NB4 (cell line): ENCODE measurements around the gene KCNG2.
A peak's percentile ranks its signal among the peaks of the same experiment; 100 is the strongest.

Experiments used
- DNase-seq: peaks from one replicate; pipeline ENCODE4 v3.0.0; 2010; ENCODE audit warnings: low read depth
- H3K4me3 ChIP-seq: one replicate; pipeline ENCODE4 v1.5.1; 2011; ENCODE audit warnings: mild to moderate bottlenecking, low read depth, low read length, moderate library complexity
- MYC ChIP-seq: IDR thresholded peaks from 2 replicates; pipeline ENCODE4 v1.6.1; 2011; ENCODE audit warnings: low read depth, low read length
- POLR2A ChIP-seq: IDR thresholded peaks from 2 replicates; pipeline ENCODE4 v1.6.1; 2011; ENCODE audit warnings: mild to moderate bottlenecking; ENCODE audit not compliant: insufficient read length; ENCODE audit errors: extremely low read depth
- TF ChIP-seq, protein P1 (sequence below): IDR thresholded peaks from one replicate; pipeline ENCODE4 v1.5.1; 2012; ENCODE audit warnings: low read depth, low read length
- TF ChIP-seq, protein P2 (sequence below): IDR thresholded peaks from 2 replicates; pipeline ENCODE4 v1.6.1; 2011; ENCODE audit warnings: low read depth, low read length

KCNG2 gene

GRCh38 chr18:79786304-79786703 lies 11.4 kb upstream of the KCNG2 start:
- no peak for TF ChIP-seq MYC
- no peak overlapping the region for H3K4me3 ChIP-seq
- no peak for DNase-seq

DNA sequence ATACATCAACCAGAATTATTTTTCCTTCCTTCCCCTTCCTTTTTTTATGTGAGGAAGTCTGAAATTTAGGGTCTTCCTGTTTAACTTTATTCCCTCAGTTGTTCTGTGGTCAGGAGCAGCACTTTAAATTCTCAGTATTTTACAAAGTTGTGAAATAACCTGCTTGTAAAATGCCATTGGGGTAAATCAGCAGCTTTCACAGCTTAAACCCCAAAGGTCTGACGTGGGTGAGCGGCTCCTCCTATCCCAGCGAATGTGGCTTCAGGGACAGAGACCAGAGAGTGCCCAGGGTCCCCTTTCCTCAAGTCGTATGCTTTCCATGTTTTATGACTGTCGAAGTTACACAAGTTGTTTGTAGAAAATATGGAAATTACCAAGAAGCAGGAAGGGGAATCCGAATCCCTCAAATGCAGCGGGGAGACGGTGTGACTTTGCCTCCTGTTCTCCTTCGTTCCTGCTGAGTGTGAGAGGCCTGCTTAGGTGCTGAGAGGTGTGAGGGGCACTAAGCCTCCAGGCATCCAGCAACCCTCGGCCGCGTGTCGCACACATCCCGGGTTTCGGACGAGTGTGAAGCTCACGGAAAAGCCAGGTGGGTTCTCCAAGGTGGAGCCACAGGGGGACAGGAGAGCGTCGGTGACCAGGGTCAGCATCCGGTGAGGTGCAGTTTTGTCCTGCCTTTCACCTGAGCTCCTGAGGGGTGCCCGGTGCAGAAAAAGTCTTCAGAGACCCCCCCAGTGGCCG lies 10.8 kb upstream of the KCNG2 start:
- peak; percentile 73 for DNase-seq
- H3K4me3 ChIP-seq: no peak overlapping the region
- TF ChIP-seq MYC (no peak), POLR2A (no peak)
- TF ChIP-seq, protein P1, sequence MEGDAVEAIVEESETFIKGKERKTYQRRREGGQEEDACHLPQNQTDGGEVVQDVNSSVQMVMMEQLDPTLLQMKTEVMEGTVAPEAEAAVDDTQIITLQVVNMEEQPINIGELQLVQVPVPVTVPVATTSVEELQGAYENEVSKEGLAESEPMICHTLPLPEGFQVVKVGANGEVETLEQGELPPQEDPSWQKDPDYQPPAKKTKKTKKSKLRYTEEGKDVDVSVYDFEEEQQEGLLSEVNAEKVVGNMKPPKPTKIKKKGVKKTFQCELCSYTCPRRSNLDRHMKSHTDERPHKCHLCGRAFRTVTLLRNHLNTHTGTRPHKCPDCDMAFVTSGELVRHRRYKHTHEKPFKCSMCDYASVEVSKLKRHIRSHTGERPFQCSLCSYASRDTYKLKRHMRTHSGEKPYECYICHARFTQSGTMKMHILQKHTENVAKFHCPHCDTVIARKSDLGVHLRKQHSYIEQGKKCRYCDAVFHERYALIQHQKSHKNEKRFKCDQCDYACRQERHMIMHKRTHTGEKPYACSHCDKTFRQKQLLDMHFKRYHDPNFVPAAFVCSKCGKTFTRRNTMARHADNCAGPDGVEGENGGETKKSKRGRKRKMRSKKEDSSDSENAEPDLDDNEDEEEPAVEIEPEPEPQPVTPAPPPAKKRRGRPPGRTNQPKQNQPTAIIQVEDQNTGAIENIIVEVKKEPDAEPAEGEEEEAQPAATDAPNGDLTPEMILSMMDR: no peak
- TF ChIP-seq, protein P2, sequence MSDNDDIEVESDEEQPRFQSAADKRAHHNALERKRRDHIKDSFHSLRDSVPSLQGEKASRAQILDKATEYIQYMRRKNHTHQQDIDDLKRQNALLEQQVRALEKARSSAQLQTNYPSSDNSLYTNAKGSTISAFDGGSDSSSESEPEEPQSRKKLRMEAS: no peak

DNA sequence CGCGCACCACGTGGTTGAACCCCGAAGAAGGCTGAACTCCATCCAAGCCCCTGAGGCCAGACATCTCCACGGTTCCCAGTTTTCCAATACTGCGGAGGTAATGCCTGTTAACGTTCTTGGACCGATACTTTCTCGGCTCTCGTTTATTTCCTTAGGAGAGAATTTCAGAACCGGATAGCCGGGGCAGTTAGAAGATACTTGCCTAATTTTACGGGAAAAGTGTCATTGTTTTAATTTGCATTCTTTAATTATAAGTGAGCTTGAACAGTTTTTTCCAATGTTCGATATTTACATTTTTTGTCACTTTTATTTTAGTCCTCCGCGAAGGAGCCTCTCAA lies 10.2 kb upstream of the KCNG2 start:
- no peak for TF ChIP-seq MYC
- TF ChIP-seq POLR2A: no peak
- TF ChIP-seq, protein P2: no peak
- TF ChIP-seq, protein P1: no peak
- DNase-seq: no peak
- H3K4me3 ChIP-seq: no peak overlapping the region

DNA sequence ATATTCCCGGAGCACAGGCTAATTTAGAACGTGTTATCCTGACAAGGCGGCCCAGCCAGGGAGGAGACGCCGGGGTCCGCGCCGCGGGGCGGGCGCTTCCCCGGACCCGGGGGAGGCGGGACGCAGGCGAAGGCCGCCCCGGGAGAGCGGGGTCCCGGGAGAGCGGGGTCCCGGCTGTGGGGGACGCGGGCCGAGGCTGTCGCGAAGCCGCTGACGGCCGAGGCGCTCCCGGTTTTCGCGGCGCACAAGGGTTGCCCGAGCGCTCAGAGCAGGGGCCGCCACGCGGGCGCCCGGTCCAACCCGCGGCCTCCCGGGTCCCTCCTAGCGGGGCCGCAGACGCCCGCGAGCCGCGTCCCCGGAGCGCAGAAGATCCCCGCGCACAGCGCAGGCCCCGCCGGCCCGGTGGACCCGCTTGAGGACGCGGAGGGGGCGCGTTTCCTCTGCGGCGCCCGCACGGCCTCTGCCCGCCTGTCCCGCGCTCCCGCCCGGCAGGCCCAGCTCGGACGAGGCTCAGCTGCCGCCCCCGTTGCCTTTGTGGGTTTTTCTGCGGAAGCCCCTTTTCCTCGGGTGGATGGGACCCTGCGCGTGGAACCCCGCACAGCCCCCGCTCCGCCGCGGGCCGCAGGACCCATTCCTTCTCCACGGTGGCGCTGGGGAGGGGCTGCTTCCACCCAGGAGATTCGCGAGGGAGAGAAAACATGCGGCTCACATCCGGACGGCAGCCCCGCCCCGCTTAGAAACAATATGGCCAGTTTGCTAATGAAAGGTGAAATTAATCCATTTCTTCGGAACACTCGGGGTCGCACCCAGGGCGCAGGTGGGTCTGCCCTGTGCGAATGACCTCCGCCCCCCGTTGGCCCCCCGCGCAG lies 9.6 kb upstream of the KCNG2 start:
- TF ChIP-seq, protein P2: no peak
- DNase-seq: no peak
- H3K4me3 ChIP-seq: no peak overlapping the region

- no peak for DNase-seq
- TF ChIP-seq MYC (no peak), POLR2A (no peak)
- TF ChIP-seq, protein P1: no peak
- TF ChIP-seq, protein P2: no peak
- no peak overlapping the region for H3K4me3 ChIP-seq
These were observed 9.0 kb upstream of the KCNG2 start for GRCh38 chr18:79788734-79789085.

DNA sequence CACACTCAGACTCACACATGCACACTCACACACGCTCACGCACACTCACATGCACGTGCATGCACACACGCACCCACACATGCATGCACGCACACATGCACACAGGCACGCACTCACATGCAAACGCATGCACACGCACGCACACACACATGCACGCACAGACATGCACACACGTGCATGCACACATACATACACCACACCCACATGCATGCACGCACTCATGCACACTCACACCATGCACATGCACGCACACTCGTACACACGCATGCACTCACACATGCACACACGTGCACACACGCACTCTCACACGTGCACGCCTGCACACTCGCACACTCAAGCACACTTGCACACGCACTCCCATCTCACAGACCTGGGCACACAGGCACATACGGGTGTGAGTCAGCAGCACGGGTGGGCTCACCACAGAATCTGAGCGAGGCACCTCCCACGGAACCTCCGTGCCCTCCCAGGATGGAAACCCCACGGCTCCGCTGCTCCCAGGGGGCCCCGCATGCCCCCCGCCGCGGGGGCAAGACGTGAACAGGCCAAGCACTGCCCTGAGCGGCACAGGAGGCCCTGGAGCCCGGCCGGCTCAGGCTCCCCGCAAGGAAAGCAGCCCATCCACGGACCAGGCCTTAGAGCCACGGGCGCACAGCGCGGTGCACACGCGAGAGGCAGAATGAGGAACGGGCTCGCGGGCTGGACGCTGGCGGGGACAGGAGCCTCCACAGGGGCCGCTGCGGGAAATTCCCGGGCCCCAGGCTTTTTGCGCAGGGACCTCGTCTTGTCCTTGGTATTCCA lies 8.4 kb upstream of the KCNG2 start:
- TF ChIP-seq, protein P1: no peak
- TF ChIP-seq, protein P2: no peak
- TF ChIP-seq MYC (no peak), POLR2A (no peak)
- no peak for DNase-seq
- no peak overlapping the region for H3K4me3 ChIP-seq
